Type B pancreatic cell (in vitro differentiated cells): ENCODE data around the gene PAQR5. TPM values are rescaled to one million over a fixed set of nuclear protein-coding genes. Genes with fewer than 3 reads are reported as not detected.
"Not testable (repeated sequence)": the region's sequence is repeated elsewhere in the genome, so short reads cannot be mapped to it uniquely, and the experiment has no call there.

Experiments used
- DNase-seq: peaks from one replicate; pipeline ENCODE4 v3.0.0; 2021; ENCODE audit warnings: mixed read lengths; ENCODE audit not compliant: unreplicated experiment; ENCODE audit errors: extremely low spot score
- H3K27ac Mint-ChIP-seq: 2 replicates; pipeline ENCODE4 v1.8.0; 2021; ENCODE audit warnings: mild to moderate bottlenecking, mixed read lengths
- H3K27me3 Mint-ChIP-seq: 2 replicates; pipeline ENCODE4 v1.8.0; 2021; ENCODE audit warnings: mixed read lengths
- H3K36me3 Mint-ChIP-seq: 2 replicates; pipeline ENCODE4 v1.8.0; 2021; ENCODE audit warnings: mixed read lengths
- H3K4me1 Mint-ChIP-seq: one replicate; pipeline ENCODE4 v1.8.0; 2021; ENCODE audit warnings: mixed read lengths; ENCODE audit not compliant: unreplicated experiment
- H3K4me3 Mint-ChIP-seq: 2 replicates; pipeline ENCODE4 v1.8.0; 2021; ENCODE audit warnings: mild to moderate bottlenecking, mixed read lengths
- H3K9me3 Mint-ChIP-seq: 2 replicates; pipeline ENCODE4 v1.8.0; 2021; ENCODE audit warnings: mixed read lengths
- total RNA-seq: library from RNA; stranded (reverse); gene quantifications from 2 replicates; pipeline ENCODE4 v1.2.1, GENCODE V29; 2021; ENCODE audit warnings: low replicate concordance
- TF ChIP-seq, protein P1 (sequence below): fragments of 200-600 bp; sonication (generic); conservative IDR thresholded peaks from 2 replicates; pipeline ENCODE4 v1.5.0; 2021; ENCODE audit warnings: antibody characterized with exemption, mild to moderate bottlenecking

The PAQR5 gene
- total RNA-seq, 1 donor from 2014 or later = 7.8 TPM

GRCh38 chr15:69435985-69436384, 137.3 kb downstream of the PAQR5 start:
- no peak for DNase-seq
- peaks cover 26% of the 10 kb centered on the region for H3K36me3 Mint-ChIP-seq
- no peaks in the 10 kb centered on the region for H3K4me1 Mint-ChIP-seq
- no peak overlapping the region for H3K27ac Mint-ChIP-seq
- TF ChIP-seq, protein P1, sequence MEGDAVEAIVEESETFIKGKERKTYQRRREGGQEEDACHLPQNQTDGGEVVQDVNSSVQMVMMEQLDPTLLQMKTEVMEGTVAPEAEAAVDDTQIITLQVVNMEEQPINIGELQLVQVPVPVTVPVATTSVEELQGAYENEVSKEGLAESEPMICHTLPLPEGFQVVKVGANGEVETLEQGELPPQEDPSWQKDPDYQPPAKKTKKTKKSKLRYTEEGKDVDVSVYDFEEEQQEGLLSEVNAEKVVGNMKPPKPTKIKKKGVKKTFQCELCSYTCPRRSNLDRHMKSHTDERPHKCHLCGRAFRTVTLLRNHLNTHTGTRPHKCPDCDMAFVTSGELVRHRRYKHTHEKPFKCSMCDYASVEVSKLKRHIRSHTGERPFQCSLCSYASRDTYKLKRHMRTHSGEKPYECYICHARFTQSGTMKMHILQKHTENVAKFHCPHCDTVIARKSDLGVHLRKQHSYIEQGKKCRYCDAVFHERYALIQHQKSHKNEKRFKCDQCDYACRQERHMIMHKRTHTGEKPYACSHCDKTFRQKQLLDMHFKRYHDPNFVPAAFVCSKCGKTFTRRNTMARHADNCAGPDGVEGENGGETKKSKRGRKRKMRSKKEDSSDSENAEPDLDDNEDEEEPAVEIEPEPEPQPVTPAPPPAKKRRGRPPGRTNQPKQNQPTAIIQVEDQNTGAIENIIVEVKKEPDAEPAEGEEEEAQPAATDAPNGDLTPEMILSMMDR = no peak
- no peaks in the 10 kb centered on the region for H3K9me3 Mint-ChIP-seq
- H3K4me3 Mint-ChIP-seq = no peak overlapping the region
- H3K27me3 Mint-ChIP-seq = no peaks in the 10 kb centered on the region

DNA sequence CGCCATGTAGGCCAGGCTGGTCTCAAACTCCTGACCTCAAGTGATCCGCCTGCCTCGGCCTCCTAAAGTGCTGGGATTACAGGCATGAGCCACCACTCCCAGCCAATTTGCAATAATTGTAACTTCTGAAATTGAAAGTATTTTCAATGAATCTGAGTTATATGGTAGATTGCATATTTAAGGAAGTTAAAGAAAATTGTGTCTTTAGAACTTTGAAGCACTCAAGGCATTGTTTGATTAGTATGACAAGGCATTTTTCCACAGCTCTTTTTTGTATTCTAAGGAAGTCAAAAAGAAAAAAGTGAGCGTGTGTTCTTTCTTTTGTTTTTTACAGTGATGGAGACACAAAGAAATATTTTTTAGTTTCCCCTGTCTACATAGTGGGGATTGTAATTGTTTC, 138.2 kb downstream of the PAQR5 start:
- Mint-ChIP-seq H3K27me3 (no peaks in the 10 kb centered on the region), H3K9me3 (no peaks in the 10 kb centered on the region), H3K27ac (peak overlapping the region; percentile 37), H3K4me3 (no peak overlapping the region), H3K4me1 (no peaks in the 10 kb centered on the region), H3K36me3 (peaks cover 25% of the 10 kb centered on the region)
- TF ChIP-seq, protein P1 = no peak
- no peak for DNase-seq

DNA sequence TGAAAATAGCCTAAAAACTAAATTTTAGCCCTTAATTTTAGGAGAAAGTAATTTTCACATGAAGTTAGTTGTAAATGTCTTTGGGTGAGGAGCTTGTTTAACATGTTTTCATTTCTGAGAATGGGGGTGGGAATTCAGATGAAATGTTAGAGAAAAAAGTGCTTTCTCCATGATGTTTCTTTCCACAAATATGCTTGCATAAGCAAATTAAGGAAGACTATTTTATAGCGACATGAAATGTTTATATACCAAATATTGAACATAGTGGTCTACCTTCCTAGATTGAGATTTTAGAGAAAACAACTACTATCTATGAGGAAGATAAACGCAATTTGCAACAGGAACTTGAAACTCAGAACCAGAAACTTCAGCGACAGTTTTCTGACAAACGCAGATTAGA, 140.9 kb downstream of the PAQR5 start:
- DNase-seq = no peak
- no peaks in the 10 kb centered on the region for H3K4me1 Mint-ChIP-seq
- TF ChIP-seq, protein P1 = no peak
- H3K27me3 Mint-ChIP-seq = no peaks in the 10 kb centered on the region
- peaks cover 24% of the 10 kb centered on the region for H3K36me3 Mint-ChIP-seq
- no peak overlapping the region for H3K27ac Mint-ChIP-seq
- H3K9me3 Mint-ChIP-seq = no peaks in the 10 kb centered on the region
- no peak overlapping the region for H3K4me3 Mint-ChIP-seq

DNA sequence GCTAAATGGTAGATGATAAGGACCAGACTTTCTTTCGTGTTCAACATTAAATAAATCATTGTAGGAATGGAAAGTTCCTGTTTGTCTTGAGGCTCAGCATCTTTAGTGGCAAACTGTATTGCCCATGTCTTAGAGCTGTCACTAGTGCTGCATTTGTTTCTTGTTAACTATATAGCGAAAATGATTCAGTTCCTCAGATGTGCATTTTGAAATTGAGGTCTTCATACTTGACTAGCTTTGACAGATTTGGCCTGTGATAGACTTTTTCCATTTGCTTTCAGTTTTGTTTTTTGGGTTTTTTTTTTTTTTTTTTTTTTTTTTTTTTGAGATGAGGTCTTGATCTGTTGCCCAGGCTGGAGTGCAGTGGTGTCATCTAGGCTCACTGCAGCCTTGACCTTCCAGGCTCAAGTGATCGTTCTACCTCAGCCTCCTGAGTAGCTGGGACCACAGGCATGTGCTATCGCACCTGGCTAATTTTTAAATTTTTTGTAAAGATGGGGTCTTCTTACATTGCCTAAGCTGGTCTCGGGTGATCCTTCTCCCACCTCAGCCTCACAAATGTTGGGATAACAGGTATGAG, 144.4 kb downstream of the PAQR5 start:
- Mint-ChIP-seq H3K9me3 (no peaks in the 10 kb centered on the region), H3K27me3 (no peaks in the 10 kb centered on the region), H3K36me3 (peaks cover 17% of the 10 kb centered on the region), H3K27ac (no peak overlapping the region), H3K4me1 (no peaks in the 10 kb centered on the region), H3K4me3 (no peak overlapping the region)
- DNase-seq = no peak
- TF ChIP-seq, protein P1 = no peak

GRCh38 chr15:69444686-69445085, 146.0 kb downstream of the PAQR5 start:
- TF ChIP-seq, protein P1 = no peak
- Mint-ChIP-seq H3K36me3 (peaks cover 15% of the 10 kb centered on the region), H3K9me3 (no peaks in the 10 kb centered on the region), H3K4me1 (no peaks in the 10 kb centered on the region), H3K27ac (no peak overlapping the region), H3K27me3 (no peaks in the 10 kb centered on the region), H3K4me3 (no peak overlapping the region)
- DNase-seq = no peak

DNA sequence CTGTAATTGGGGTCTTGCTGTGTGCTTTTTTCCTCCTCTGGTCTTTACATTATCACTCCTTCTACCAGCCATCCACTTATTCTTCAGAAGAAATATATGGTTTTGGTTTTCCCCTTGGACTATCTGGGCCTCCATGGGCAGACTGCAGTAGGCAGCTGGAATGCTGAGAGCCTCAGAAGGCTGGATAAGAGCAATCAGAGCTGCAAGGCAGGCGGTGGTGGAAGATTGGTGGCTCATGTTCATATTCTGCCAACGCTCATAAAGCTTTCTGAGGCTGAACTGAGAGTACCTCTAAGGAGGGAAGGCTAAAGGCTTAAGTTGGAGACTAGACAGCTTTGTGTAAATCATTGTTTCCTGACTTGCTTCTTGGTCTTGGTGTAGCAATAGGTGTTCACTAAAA, 148.2 kb downstream of the PAQR5 start:
- Mint-ChIP-seq H3K4me3 (no peak overlapping the region), H3K27ac (no peak overlapping the region), H3K27me3 (no peaks in the 10 kb centered on the region), H3K4me1 (peaks cover 3% of the 10 kb centered on the region), H3K36me3 (peaks cover 10% of the 10 kb centered on the region), H3K9me3 (no peaks in the 10 kb centered on the region)
- TF ChIP-seq, protein P1 = no peak
- DNase-seq = no peak

DNA sequence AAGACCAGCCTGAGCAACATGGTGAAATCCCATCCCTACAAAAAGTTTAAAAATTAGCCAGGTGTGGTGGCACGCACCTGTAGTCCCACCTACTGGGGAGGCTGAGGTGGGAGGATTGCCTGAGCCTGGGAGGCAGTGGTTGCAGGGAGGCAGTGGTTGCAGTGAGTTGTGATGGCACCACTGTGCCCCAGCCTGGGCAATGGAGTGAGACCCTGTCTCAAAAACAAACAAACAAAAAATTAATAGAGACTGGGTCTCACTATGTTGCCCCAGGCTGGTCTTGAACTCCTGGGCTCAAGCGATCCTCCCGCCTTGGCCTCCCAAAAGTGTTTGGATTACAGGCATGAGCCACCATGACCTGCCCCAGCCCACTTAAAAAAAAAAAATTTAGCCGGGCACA, 151.5 kb downstream of the PAQR5 start:
- not testable (repeated sequence) for DNase-seq, H3K27ac Mint-ChIP-seq, H3K4me3 Mint-ChIP-seq, H3K9me3 Mint-ChIP-seq, H3K27me3 Mint-ChIP-seq
- Mint-ChIP-seq H3K36me3 (peaks cover 25% of the 10 kb centered on the region), H3K4me1 (peaks cover 22% of the 10 kb centered on the region)
